ENCODE measurements around the gene GABARAPL2.

The GABARAPL2 gene

DNA sequence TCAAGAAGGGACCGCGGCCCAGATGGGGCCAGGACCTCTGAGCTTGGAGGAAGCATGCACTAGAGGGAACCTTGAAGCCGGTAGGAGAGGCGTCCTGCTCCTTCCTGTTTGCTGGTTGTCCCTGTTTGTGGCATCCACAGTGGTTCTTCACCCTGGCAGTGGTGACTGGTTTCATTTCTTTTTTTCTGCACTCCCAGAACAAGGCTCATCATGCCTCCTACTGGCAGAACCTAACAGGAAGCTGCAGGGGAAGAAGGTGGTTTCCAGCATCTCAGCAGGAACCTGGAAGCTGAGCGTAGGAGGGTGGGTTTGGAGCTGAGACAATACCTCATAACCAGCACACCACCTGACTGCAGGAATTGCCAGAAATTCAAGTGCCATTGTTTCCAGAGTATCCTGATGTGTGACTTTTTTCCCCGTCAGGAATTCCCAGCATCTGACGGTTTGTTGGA, 15.9 kb upstream of the GABARAPL2 start (continued):
- no peak for TF ChIP-seq ZBTB1 (tag by site-specific recombination; IDR thresholded peaks at IDR 0.05)
- TF ChIP-seq ZNF548 (tag by site-specific recombination; IDR thresholded peaks at IDR 0.05) = no peak
- TF ChIP-seq OSR2 (tag by site-specific recombination; IDR thresholded peaks at IDR 0.05) = 0 out of 2 replicates have a peak, but pooled peaks have one; percentile 11
- TF ChIP-seq ZNF341 (tag by site-specific recombination; IDR thresholded peaks at IDR 0.05; ENCODE audit: low read depth) = no peak
- no peak for TF ChIP-seq BCL11A (tag by site-specific recombination; IDR thresholded peaks at IDR 0.05; ENCODE audit: low read depth)
- TF ChIP-seq, protein P1, sequence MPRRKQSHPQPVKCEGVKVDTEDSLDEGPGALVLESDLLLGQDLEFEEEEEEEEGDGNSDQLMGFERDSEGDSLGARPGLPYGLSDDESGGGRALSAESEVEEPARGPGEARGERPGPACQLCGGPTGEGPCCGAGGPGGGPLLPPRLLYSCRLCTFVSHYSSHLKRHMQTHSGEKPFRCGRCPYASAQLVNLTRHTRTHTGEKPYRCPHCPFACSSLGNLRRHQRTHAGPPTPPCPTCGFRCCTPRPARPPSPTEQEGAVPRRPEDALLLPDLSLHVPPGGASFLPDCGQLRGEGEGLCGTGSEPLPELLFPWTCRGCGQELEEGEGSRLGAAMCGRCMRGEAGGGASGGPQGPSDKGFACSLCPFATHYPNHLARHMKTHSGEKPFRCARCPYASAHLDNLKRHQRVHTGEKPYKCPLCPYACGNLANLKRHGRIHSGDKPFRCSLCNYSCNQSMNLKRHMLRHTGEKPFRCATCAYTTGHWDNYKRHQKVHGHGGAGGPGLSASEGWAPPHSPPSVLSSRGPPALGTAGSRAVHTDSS (tag by site-specific recombination; IDR thresholded peaks at IDR 0.05) = no peak
- no peak for TF ChIP-seq SP2 (tag by site-specific recombination; IDR thresholded peaks at IDR 0.05)
- TF ChIP-seq ZNF391 (tag by site-specific recombination; IDR thresholded peaks at IDR 0.05; ENCODE audit: borderline replicate concordance, low read depth) = no peak

DNA sequence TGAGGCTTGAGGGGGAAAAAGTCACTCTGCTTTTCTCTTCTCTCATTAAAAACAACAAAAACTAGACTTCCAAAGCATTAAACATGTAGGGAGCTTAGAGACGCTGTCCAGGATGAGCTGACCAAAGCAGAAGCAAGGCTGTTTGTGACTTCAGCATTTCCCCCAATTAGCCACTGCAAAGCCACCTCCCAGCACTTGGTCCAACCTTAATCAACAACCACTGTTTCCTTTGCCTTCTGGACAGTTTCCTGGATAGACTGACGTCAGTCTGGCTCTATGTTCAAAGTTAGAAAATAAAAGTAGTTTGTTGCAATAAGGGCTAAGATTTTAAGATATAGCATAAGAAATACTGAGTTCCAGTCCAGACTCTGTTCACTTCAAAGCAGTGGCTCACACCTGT, 13.2 kb upstream of the GABARAPL2 start:
- H3K4me1 ChIP-seq (ENCODE audit: control insufficient read depth, insufficient read depth, low read length) = no peaks in the 10 kb centered on the region
- H3K27ac ChIP-seq (ENCODE audit: extremely low read depth, low read depth, low read length) = no peak overlapping the region
- no peak overlapping the region for H3K4me3 ChIP-seq (ENCODE audit: low read depth, low read length)
- H3K36me3 ChIP-seq (ENCODE audit: control insufficient read depth in 2 of 2, insufficient read depth in 1 of 2, low read length in 2 of 2) = no peaks in the 10 kb centered on the region
- H3K9me3 ChIP-seq (ENCODE audit: control insufficient read depth, insufficient read depth, low read depth, low read length) = no peaks in the 10 kb centered on the region
- ChIA-PET CTCF (interaction anchor here (1.0 to 6.3 kb wide), 4 partner anchors 36 to 88 kb away, joined by 4 to 49 read pairs (median 14); no protein-coding TSS in a partner anchor), POLR2A (interaction anchor here (0.6 kb wide), 1 partner anchor 35 kb away, joined by 3 read pairs; no protein-coding TSS in a partner anchor)
- TF ChIP-seq ZNF626 (tag by site-specific recombination; IDR thresholded peaks at IDR 0.05) (no peak), ZNF623 (tag by site-specific recombination; IDR thresholded peaks at IDR 0.05) (no peak), ZBTB48 (tag by site-specific recombination; IDR thresholded peaks at IDR 0.05) (no peak), AEBP2 (tag by site-specific recombination; IDR thresholded peaks at IDR 0.05; ENCODE audit: borderline replicate concordance) (no peak), ZNF488 (tag by site-specific recombination; IDR thresholded peaks at IDR 0.05) (no peak), ZNF610 (tag by site-specific recombination; IDR thresholded peaks at IDR 0.05; ENCODE audit: borderline replicate concordance) (no peak), KLF7 (tag by site-specific recombination; IDR thresholded peaks at IDR 0.05; ENCODE audit: borderline replicate concordance) (no peak)

- Histone ChIP-seq H3K27ac (ENCODE audit: extremely low read depth, low read depth, low read length) (peak overlapping the region; percentile 64), H3K4me3 (ENCODE audit: low read depth, low read length) (peak overlapping the region; percentile 69), H3K4me1 (ENCODE audit: control insufficient read depth, insufficient read depth, low read length) (no peaks in the 10 kb centered on the region), H3K9me3 (ENCODE audit: control insufficient read depth, insufficient read depth, low read depth, low read length) (no peaks in the 10 kb centered on the region), H3K36me3 (ENCODE audit: control insufficient read depth in 2 of 2, insufficient read depth in 1 of 2, low read length in 2 of 2) (no peaks in the 10 kb centered on the region)
- ChIA-PET POLR2A (interaction anchor here (1.1 to 2.2 kb wide), 4 partner anchors 10 to 93 kb away, joined by 3 to 22 read pairs (median 10); partner anchors contain the start of genes ADAT1, GABARAPL2, KARS1 and TERF2IP), CTCF (interaction anchor here (0.7 to 1.4 kb wide), 3 partner anchors 38 to 90 kb away, joined by 4 to 5 read pairs (median 4); partner anchors contain the start of gene TMEM170A)
- TF ChIP-seq ZNF530 (tag by site-specific recombination; IDR thresholded peaks at IDR 0.05; ENCODE audit: low read depth) (peak; percentile 79; the same call in 1 of the 2 replicates), SP3 (tag by site-specific recombination; IDR thresholded peaks at IDR 0.05) (peak; percentile 25; the same call in 1 of the 2 replicates), MZF1 (tag by site-specific recombination; IDR thresholded peaks at IDR 0.05; ENCODE audit: borderline replicate concordance) (no peak), FEZF1 (tag by site-specific recombination; IDR thresholded peaks at IDR 0.05) (no peak), YY2 (tag by site-specific recombination; IDR thresholded peaks at IDR 0.05) (no peak), SP2 (tag by site-specific recombination; IDR thresholded peaks at IDR 0.05) (peak; percentile 77), BCL11B (tag by site-specific recombination; IDR thresholded peaks at IDR 0.05; ENCODE audit: low read depth) (no peak)
- TF ChIP-seq, protein P2, sequence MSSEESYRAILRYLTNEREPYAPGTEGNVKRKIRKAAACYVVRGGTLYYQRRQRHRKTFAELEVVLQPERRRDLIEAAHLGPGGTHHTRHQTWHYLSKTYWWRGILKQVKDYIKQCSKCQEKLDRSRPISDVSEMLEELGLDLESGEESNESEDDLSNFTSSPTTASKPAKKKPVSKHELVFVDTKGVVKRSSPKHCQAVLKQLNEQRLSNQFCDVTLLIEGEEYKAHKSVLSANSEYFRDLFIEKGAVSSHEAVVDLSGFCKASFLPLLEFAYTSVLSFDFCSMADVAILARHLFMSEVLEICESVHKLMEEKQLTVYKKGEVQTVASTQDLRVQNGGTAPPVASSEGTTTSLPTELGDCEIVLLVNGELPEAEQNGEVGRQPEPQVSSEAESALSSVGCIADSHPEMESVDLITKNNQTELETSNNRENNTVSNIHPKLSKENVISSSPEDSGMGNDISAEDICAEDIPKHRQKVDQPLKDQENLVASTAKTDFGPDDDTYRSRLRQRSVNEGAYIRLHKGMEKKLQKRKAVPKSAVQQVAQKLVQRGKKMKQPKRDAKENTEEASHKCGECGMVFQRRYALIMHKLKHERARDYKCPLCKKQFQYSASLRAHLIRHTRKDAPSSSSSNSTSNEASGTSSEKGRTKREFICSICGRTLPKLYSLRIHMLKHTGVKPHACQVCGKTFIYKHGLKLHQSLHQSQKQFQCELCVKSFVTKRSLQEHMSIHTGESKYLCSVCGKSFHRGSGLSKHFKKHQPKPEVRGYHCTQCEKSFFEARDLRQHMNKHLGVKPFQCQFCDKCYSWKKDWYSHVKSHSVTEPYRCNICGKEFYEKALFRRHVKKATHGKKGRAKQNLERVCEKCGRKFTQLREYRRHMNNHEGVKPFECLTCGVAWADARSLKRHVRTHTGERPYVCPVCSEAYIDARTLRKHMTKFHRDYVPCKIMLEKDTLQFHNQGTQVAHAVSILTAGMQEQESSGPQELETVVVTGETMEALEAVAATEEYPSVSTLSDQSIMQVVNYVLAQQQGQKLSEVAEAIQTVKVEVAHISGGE (tag by site-specific recombination; conservative IDR thresholded peaks at IDR 0.05; ENCODE audit: low read depth) = peak; percentile 15; the same call in 1 of the 2 replicates
Measured at GRCh38 chr16:75555213-75555706, 10.9 kb upstream of the GABARAPL2 start.

All from HEK293 (cell line).